Measurements from ENCODE around the gene DAB2IP. TPM values are rescaled to one million over a fixed set of nuclear protein-coding genes. Genes with fewer than 3 reads are reported as not detected.

The DAB2IP gene
- total and polyA plus RNA-seq, 2 donors: 8.2 to 8.4 TPM

DNA sequence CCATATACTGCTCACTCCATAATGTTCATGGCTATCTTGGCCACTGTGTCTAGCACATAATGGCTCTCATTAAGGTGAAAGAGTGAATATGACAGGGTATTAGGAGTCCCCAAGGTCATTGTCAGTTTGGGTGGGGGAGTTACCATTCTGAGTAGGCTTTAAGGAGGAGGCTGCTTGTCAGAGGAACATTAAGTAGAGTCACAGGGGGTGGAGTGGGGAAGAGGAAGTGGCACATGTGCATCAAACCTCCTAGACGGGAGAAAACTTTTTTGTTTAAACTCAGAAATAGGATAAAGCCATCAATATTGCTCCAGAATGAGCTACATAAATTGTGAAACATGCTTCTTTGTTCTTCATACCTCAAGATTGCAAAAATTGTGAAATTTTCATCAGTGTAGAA is 45.5 kb downstream of the DAB2IP start:
- peak in 1 of 9 donors; percentile 46 for DNase-seq (ENCODE audit: low read depth in 6 of 9, low spot score in 9 of 9)
- H3K4me1 ChIP-seq (ENCODE audit: control insufficient read depth in 2 of 2, insufficient read depth in 2 of 2, low read length in 2 of 2): peaks cover 16 to 36% of the 10 kb centered on the region in 2 donors
- peaks cover 27 to 44% of the 10 kb centered on the region in 2 donors for H3K27me3 ChIP-seq (ENCODE audit: control insufficient read depth in 2 of 2, insufficient read depth in 1 of 2, low read length in 1 of 2)
- no peaks in the 10 kb centered on the region for H3K36me3 ChIP-seq (ENCODE audit: control insufficient read depth in 2 of 2, insufficient read depth in 2 of 2, low read length in 1 of 2)
- no peak overlapping the region for H3K27ac ChIP-seq (ENCODE audit: low read depth in 1 of 2, low read length in 1 of 2)
- WGBS: 5% methylated on average over 1 of the region's 1 CpG
- H3K4me3 ChIP-seq (ENCODE audit: low read length in 2 of 2): no peak overlapping the region
- H3K9me3 ChIP-seq (ENCODE audit: control insufficient read depth in 2 of 2, insufficient read depth in 1 of 2, low read length in 1 of 2): peaks cover 0 to 1% of the 10 kb centered on the region in 2 donors

DNA sequence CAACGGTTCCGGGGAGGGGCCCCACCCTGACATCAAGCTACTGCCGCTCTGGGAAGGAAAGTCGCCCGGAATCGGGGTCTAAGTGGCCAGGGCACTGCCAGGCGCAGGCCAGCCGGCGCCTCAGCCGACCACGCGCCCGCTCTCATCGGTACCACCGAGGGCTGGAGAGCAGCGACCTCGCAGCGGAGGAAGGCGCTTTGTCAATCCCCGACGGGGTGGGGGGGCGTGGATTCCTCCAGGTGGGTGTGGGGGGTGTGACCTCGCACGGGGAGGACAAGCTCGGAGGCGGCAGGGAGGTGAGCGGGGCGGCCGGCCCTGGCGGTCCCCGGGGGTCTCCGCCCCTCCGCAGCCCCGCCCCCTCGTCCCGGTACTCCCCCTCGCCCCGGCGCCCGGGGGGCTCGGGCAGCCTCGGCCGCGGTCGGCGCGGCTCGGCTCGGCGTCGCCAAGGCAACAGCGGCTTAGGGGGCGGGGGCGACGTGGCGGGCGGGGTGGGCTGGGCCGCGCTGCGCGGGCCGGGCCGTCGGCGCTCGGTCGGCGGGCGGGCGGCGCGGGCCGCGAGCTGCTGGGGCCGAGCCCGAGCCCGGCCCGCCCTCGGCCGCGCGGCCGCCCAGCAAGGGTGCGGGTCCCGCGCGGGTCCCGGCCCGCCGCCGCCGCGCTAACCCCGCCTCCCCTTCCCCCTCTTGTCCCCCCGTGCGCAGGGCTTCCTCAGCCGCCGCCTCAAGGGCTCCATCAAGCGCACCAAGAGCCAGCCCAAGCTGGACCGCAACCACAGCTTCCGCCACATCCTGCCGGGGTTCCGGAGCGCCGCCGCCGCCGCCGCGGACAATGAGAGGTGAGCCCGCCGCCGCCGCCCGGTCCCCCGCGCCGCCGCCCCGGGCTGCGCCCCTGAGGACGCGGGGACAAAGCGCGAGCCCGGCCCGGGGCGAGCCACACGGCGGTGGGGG is 47.5 kb downstream of the DAB2IP start:
- 1% methylated on average over 130 of the region's 130 CpGs for WGBS
- H3K36me3 ChIP-seq (ENCODE audit: control insufficient read depth in 2 of 2, insufficient read depth in 2 of 2, low read length in 1 of 2): no peaks in the 10 kb centered on the region
- H3K27ac ChIP-seq (ENCODE audit: low read depth in 1 of 2, low read length in 1 of 2): no peak overlapping the region
- peak overlapping the region; percentile 16 to 58 for H3K4me3 ChIP-seq (ENCODE audit: low read length in 2 of 2)
- DNase-seq (ENCODE audit: low read depth in 6 of 9, low spot score in 9 of 9): peak in 4 of 9 donors; percentile 29 to 73 (median 56)
- peaks cover 16 to 38% of the 10 kb centered on the region in 2 donors for H3K4me1 ChIP-seq (ENCODE audit: control insufficient read depth in 2 of 2, insufficient read depth in 2 of 2, low read length in 2 of 2)
- H3K9me3 ChIP-seq (ENCODE audit: control insufficient read depth in 2 of 2, insufficient read depth in 1 of 2, low read length in 1 of 2): peaks cover 0 to 1% of the 10 kb centered on the region in 2 donors
- H3K27me3 ChIP-seq (ENCODE audit: control insufficient read depth in 2 of 2, insufficient read depth in 1 of 2, low read length in 1 of 2): peaks cover 33 to 49% of the 10 kb centered on the region in 2 donors

DNA sequence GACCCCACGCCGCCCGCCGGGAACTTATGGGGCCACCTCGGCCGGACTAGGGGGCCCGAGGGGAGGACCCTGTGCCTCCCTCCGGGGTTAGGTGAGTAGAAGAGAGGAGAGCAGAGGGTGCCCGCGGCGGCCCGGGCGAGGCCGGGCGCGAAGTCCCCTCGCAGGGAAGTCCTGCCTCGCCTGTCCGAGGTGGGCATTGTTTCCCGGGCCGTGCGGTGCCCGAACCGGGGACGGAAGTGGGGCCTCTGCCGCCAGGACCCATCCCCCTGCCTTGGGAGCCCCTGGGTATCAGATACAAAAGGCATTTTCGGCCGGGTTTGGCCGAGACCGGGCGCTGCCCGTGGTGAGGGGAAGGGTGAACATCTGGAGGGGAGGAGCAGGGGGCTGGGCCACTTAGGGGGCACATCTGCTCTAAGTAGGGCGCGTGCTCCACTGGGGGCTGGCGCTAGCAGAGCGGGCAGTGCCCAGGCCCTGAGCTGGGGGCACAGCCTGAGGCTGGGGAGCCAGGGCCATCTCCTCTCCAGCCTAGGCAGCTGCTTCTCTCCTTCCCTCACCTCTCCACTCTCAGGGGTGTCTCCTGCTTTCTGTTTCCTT is 48.2 kb downstream of the DAB2IP start:
- peak overlapping the region in 1 of 2 donors; percentile 8 for H3K27ac ChIP-seq (ENCODE audit: low read depth in 1 of 2, low read length in 1 of 2)
- peak in 1 of 9 donors; percentile 44 for DNase-seq (ENCODE audit: low read depth in 6 of 9, low spot score in 9 of 9)
- peaks cover 16 to 38% of the 10 kb centered on the region in 2 donors for H3K4me1 ChIP-seq (ENCODE audit: control insufficient read depth in 2 of 2, insufficient read depth in 2 of 2, low read length in 2 of 2)
- H3K9me3 ChIP-seq (ENCODE audit: control insufficient read depth in 2 of 2, insufficient read depth in 1 of 2, low read length in 1 of 2): peaks cover 0 to 1% of the 10 kb centered on the region in 2 donors
- H3K4me3 ChIP-seq (ENCODE audit: low read length in 2 of 2): peak overlapping the region; percentile 16 to 58
- H3K36me3 ChIP-seq (ENCODE audit: control insufficient read depth in 2 of 2, insufficient read depth in 2 of 2, low read length in 1 of 2): no peaks in the 10 kb centered on the region
- under 1% methylated on average over 36 of the region's 36 CpGs for WGBS
- H3K27me3 ChIP-seq (ENCODE audit: control insufficient read depth in 2 of 2, insufficient read depth in 1 of 2, low read length in 1 of 2): peaks cover 33 to 49% of the 10 kb centered on the region in 2 donors

DNA sequence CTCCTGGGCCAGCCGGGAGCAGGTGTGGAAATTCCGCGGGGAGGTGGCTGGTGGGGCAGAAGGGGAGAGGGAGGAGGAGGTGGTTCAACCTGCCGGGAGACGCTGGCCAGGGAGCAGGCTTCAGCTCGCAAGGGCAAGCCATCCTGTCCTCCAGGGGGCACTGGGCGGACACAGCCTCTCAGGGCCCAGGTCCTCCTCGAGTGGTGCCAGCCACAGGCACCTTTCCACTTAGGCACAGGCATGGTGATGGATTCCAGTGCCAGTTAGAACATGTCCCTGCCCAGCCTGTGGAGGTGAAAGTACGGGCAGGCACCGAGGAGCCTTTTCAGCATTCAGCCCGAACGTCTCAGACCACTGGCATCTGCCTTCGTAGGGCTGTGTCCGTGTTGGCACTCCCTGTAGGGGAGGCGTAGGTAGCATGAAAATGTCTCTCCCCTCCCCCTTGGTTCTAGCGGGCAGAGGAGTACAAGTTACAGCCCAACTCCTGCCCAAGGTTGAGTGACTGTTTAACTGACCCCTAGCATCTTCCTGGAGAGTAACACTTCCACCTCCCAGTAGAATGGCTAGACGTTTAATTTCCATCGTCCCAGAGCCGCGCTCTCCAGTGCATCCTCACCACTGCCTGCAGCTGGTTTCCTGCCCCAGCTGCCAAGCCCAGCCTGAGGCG is 48.9 kb downstream of the DAB2IP start:
- 47% methylated on average over 21 of the region's 21 CpGs for WGBS
- H3K27me3 ChIP-seq (ENCODE audit: control insufficient read depth in 2 of 2, insufficient read depth in 1 of 2, low read length in 1 of 2): peaks cover 33 to 49% of the 10 kb centered on the region in 2 donors
- no peaks in the 10 kb centered on the region for H3K36me3 ChIP-seq (ENCODE audit: control insufficient read depth in 2 of 2, insufficient read depth in 2 of 2, low read length in 1 of 2)
- peaks cover 0 to 1% of the 10 kb centered on the region in 2 donors for H3K9me3 ChIP-seq (ENCODE audit: control insufficient read depth in 2 of 2, insufficient read depth in 1 of 2, low read length in 1 of 2)
- H3K4me3 ChIP-seq (ENCODE audit: low read length in 2 of 2): peak overlapping the region in 1 of 2 donors; percentile 16
- H3K4me1 ChIP-seq (ENCODE audit: control insufficient read depth in 2 of 2, insufficient read depth in 2 of 2, low read length in 2 of 2): peaks cover 16 to 38% of the 10 kb centered on the region in 2 donors
- peak overlapping the region in 1 of 2 donors; percentile 15 for H3K27ac ChIP-seq (ENCODE audit: low read depth in 1 of 2, low read length in 1 of 2)
- no peak for DNase-seq (ENCODE audit: low read depth in 6 of 9, low spot score in 9 of 9)

DNA sequence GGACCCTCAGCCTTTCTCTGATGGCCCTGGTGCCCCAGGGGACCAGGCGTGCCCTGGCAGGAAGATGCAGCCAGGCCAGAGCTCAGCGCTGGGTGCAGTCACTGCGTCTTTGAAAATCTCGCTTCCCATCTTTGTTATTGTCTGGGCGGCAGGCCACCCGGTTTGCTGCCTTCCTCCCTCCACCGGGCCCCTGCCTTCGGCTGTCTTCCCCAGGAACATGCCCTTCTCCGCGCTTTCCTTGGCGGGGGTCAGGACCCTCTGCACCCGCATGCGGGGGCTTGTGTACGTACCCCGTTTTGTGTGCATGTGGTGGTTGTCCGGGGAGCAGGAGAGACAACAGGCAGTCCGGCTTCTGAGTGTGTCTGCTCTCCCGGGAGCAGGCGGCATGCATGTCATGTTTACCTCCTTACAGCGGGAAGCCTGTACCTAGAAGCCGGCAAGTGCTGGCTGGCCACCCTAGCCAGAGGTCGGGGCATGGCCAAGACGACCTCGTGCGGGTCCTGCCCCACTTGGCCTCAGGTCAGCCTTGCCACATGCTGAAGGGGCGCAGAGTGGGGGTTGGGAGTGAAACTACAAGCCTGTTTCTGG is 49.5 kb downstream of the DAB2IP start:
- 86% methylated on average over 26 of the region's 26 CpGs for WGBS
- Histone ChIP-seq H3K4me1 (ENCODE audit: control insufficient read depth in 2 of 2, insufficient read depth in 2 of 2, low read length in 2 of 2) (peaks cover 16 to 41% of the 10 kb centered on the region in 2 donors), H3K36me3 (ENCODE audit: control insufficient read depth in 2 of 2, insufficient read depth in 2 of 2, low read length in 1 of 2) (no peaks in the 10 kb centered on the region), H3K27me3 (ENCODE audit: control insufficient read depth in 2 of 2, insufficient read depth in 1 of 2, low read length in 1 of 2) (peaks cover 33 to 49% of the 10 kb centered on the region in 2 donors), H3K4me3 (ENCODE audit: low read length in 2 of 2) (no peak overlapping the region), H3K27ac (ENCODE audit: low read depth in 1 of 2, low read length in 1 of 2) (no peak overlapping the region), H3K9me3 (ENCODE audit: control insufficient read depth in 2 of 2, insufficient read depth in 1 of 2, low read length in 1 of 2) (peaks cover 0 to 1% of the 10 kb centered on the region in 2 donors)
- no peak for DNase-seq (ENCODE audit: low read depth in 6 of 9, low spot score in 9 of 9)

DNA sequence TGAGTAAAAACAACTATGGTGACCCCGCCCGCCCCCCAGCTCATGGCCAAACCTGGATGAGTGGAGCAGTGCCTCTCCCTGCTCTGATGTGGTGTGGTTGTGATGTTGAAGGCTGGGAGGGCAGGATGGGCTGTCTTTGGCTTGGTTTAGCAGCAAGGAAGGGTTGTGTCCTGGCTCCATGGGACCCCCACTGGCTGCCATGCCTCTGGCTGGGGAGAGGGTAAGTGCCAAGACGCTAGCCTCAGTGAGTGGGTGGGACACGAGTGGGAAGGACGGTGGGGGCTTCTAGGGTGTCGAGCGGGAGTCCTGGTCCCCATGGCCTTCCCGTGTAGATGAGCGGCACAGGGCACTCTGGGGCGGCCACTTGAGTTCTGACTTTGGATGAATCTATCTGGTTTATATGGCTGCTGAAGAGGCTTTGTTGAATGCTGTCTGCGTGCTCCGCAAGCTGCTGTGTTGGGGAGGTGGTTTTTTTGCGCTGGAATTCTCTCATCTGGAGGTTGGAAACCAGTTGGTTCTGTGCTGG is 50.4 kb downstream of the DAB2IP start:
- H3K27ac ChIP-seq (ENCODE audit: low read depth in 1 of 2, low read length in 1 of 2): no peak overlapping the region
- H3K4me1 ChIP-seq (ENCODE audit: control insufficient read depth in 2 of 2, insufficient read depth in 2 of 2, low read length in 2 of 2): peaks cover 16 to 46% of the 10 kb centered on the region in 2 donors
- no peak overlapping the region for H3K4me3 ChIP-seq (ENCODE audit: low read length in 2 of 2)

DNA sequence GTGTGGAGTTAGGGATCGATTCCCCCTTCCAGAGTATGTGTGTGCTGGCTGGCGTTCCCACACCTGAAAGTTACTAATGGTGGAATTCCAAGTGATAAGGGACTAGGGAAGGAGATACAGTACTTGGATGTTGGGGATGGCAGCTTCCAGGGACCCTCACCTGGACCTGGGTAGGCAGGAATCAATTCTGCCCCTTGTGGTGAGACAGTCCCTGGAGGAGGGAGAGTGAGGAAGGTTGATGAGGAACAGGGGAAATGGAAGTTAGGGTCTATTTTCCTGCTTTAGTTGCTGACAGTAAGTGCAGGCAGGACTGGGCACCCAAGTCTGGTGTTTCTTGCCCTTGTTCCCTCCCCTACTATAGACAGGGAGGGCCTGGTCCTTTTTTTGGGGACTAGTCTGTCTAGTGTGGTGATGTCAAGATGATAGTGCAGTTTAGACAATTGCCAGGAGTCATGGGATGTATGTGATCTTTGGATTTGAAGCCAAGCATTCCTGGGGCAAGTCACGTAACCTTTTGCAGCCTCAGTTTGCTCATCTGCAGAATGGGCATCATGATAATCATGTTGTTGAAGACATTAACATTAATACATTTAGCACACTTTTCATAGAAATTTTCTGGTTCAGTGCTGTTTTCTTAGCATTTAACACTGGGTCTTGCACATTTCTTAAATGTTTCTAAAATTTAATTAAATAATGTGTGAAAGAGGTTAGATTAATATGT is 51.7 kb downstream of the DAB2IP start:
- H3K4me3 ChIP-seq (ENCODE audit: low read length in 2 of 2): no peak overlapping the region
- peaks cover 22 to 46% of the 10 kb centered on the region in 2 donors for H3K4me1 ChIP-seq (ENCODE audit: control insufficient read depth in 2 of 2, insufficient read depth in 2 of 2, low read length in 2 of 2)
- WGBS: 97% methylated on average over 3 of the region's 3 CpGs
- H3K36me3 ChIP-seq (ENCODE audit: control insufficient read depth in 2 of 2, insufficient read depth in 2 of 2, low read length in 1 of 2): no peaks in the 10 kb centered on the region
- peaks cover 0 to 1% of the 10 kb centered on the region in 2 donors for H3K9me3 ChIP-seq (ENCODE audit: control insufficient read depth in 2 of 2, insufficient read depth in 1 of 2, low read length in 1 of 2)
- peaks cover 33 to 39% of the 10 kb centered on the region in 2 donors for H3K27me3 ChIP-seq (ENCODE audit: control insufficient read depth in 2 of 2, insufficient read depth in 1 of 2, low read length in 1 of 2)
- DNase-seq (ENCODE audit: low read depth in 6 of 9, low spot score in 9 of 9): no peak
- no peak overlapping the region for H3K27ac ChIP-seq (ENCODE audit: low read depth in 1 of 2, low read length in 1 of 2)

More for the DNA sequence above, 50.4 kb downstream of the DAB2IP start:
- 97% methylated on average over 13 of the region's 13 CpGs for WGBS
- DNase-seq (ENCODE audit: low read depth in 6 of 9, low spot score in 9 of 9): no peak
- Histone ChIP-seq H3K9me3 (ENCODE audit: control insufficient read depth in 2 of 2, insufficient read depth in 1 of 2, low read length in 1 of 2) (peaks cover 0 to 1% of the 10 kb centered on the region in 2 donors), H3K36me3 (ENCODE audit: control insufficient read depth in 2 of 2, insufficient read depth in 2 of 2, low read length in 1 of 2) (no peaks in the 10 kb centered on the region), H3K27me3 (ENCODE audit: control insufficient read depth in 2 of 2, insufficient read depth in 1 of 2, low read length in 1 of 2) (peaks cover 33 to 49% of the 10 kb centered on the region in 2 donors)

DNA sequence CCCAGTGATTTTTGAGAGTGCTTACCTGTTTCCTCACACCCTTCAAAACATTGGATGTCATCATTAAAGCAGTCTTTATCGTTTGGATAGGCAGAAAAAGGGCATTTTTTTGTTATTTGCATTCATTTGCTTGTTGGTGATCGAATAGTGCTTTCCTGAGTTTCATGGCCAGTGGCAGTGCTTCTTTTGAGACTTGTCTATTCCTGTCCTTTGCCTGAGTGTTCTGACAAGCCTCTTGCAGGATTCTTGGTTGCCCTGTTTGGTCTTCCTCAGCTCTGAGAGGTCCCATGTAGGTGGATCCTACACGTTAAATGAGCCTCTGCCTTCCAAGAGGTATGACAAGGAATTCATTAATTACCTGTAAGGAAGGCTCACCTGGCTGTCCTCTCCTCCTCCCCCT is 52.8 kb downstream of the DAB2IP start:
- 95% methylated on average over 3 of the region's 3 CpGs for WGBS
- Histone ChIP-seq H3K4me3 (ENCODE audit: low read length in 2 of 2) (no peak overlapping the region), H3K4me1 (ENCODE audit: control insufficient read depth in 2 of 2, insufficient read depth in 2 of 2, low read length in 2 of 2) (peaks cover 23 to 52% of the 10 kb centered on the region in 2 donors), H3K36me3 (ENCODE audit: control insufficient read depth in 2 of 2, insufficient read depth in 2 of 2, low read length in 1 of 2) (no peaks in the 10 kb centered on the region), H3K27ac (ENCODE audit: low read depth in 1 of 2, low read length in 1 of 2) (no peak overlapping the region), H3K27me3 (ENCODE audit: control insufficient read depth in 2 of 2, insufficient read depth in 1 of 2, low read length in 1 of 2) (peaks cover 28 to 31% of the 10 kb centered on the region in 2 donors), H3K9me3 (ENCODE audit: control insufficient read depth in 2 of 2, insufficient read depth in 1 of 2, low read length in 1 of 2) (peaks cover 0 to 1% of the 10 kb centered on the region in 2 donors)
- no peak for DNase-seq (ENCODE audit: low read depth in 6 of 9, low spot score in 9 of 9)

All from thymus (tissue), 11 donors.